ENCODE measurements around the gene PDGFA. TPM values are rescaled to one million over a fixed set of nuclear protein-coding genes. Genes with fewer than 3 reads are reported as not detected.

PDGFA gene
- total RNA-seq, 5 donors from 2014 or later (not counting 1 experiment from before 2014, with no cell fraction given): 0.58 to 0.85 (median 0.74) TPM; not detected in 1

DNA sequence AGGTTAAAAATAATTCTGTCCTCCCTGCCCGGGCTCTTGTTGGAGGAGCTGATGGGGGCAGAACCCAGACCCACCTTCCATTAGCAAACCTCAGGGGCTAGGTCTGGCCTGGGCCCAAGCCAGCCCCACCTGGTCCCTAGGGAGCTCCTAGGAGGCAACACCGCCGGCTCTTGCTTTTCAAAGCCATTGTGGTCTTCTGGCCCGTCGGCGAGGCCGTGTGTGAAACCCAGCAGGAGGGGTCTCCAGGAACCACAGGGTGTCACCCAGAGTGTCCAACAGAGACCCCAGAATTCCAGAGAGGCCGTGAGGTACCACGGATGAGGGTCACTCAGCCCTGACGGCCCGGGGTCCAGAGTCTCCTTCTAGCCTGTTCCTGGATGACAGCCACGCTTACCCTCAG is 16.6 kb upstream of the PDGFA start:
- H3K4me1 Mint-ChIP-seq: no peaks in the 10 kb centered on the region
- no peaks in the 10 kb centered on the region for H3K36me3 ChIP-seq (ENCODE audit: control insufficient read depth in 2 of 2, extremely low read depth in 1 of 2, insufficient read depth in 1 of 2, low read length in 1 of 2)
- peaks cover 0 to 6% of the 10 kb centered on the region in 2 experiments for H3K4me1 ChIP-seq (ENCODE audit: control insufficient read depth in 1 of 2, extremely low read depth in 1 of 2, insufficient read depth in 2 of 2, low read length in 2 of 2)
- H3K27ac ChIP-seq (ENCODE audit: low read length): no peak overlapping the region
- POLR2A ChIA-PET: no interaction called here
- peaks cover 0 to 21% of the 10 kb centered on the region in 2 experiments for H3K27me3 ChIP-seq (replicated peaks in 1 of 2; ENCODE audit: control insufficient read depth in 2 of 2, extremely low read depth in 1 of 2, insufficient read depth in 2 of 2, low read length in 1 of 2)
- no peak for DNase-seq
- H3K9me3 Mint-ChIP-seq: no peaks in the 10 kb centered on the region
- WGBS (ENCODE audit: insufficient coverage): 91% methylated on average over 11 of the region's 12 CpGs
- no peaks in the 10 kb centered on the region for H3K36me3 Mint-ChIP-seq
- H3K9me3 ChIP-seq: no peaks in the 10 kb centered on the region
- H3K4me3 Mint-ChIP-seq: no peak overlapping the region
- no peak for ATAC-seq (replicated peaks in 1 of 4)
- CTCF ChIA-PET: no interaction called here
- no peak overlapping the region for H3K4me3 ChIP-seq (ENCODE audit: control insufficient read depth in 1 of 2, extremely low read depth in 1 of 2, low read length in 1 of 2)
- H3K27me3 Mint-ChIP-seq: peaks cover 3 to 4% of the 10 kb centered on the region in 2 donors
- no peak overlapping the region for H3K27ac Mint-ChIP-seq

DNA sequence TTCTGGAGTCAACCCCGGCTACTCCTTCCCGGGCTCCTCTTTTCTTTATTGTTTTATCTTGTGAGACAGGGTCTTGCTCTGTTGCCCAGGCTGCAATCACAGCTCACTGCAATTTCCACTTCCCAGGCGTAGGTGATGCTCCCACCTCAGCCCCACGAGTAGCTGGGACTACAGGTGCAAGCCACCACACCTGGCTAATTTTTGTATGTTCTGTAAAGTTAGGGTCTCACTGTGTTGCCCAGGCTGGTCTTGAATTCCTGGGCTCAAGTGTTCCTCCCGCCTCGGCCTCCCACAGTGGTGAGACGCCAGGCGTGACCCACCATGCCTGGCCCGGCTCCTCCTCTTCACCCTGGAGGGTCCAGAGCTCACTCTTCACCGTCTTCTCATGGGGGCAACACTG is 15.3 kb upstream of the PDGFA start:
- ChIA-PET CTCF (no interaction called here), POLR2A (no interaction called here)
- H3K27me3 Mint-ChIP-seq: peaks cover 3 to 8% of the 10 kb centered on the region in 2 donors
- no peaks in the 10 kb centered on the region for H3K36me3 Mint-ChIP-seq
- Histone ChIP-seq H3K4me3 (ENCODE audit: control insufficient read depth in 1 of 2, extremely low read depth in 1 of 2, low read length in 1 of 2) (no peak overlapping the region), H3K36me3 (ENCODE audit: control insufficient read depth in 2 of 2, extremely low read depth in 1 of 2, insufficient read depth in 1 of 2, low read length in 1 of 2) (no peaks in the 10 kb centered on the region), H3K27ac (ENCODE audit: low read length) (no peak overlapping the region), H3K9me3 (no peaks in the 10 kb centered on the region), H3K27me3 (replicated peaks in 1 of 2; ENCODE audit: control insufficient read depth in 2 of 2, extremely low read depth in 1 of 2, insufficient read depth in 2 of 2, low read length in 1 of 2) (peaks cover 0 to 28% of the 10 kb centered on the region in 2 experiments), H3K4me1 (ENCODE audit: control insufficient read depth in 1 of 2, extremely low read depth in 1 of 2, insufficient read depth in 2 of 2, low read length in 2 of 2) (peaks cover 0 to 3% of the 10 kb centered on the region in 2 experiments)
- H3K4me1 Mint-ChIP-seq: no peaks in the 10 kb centered on the region
- ATAC-seq (replicated peaks in 1 of 4): no peak
- no peak for DNase-seq
- 94% methylated on average over 7 of the region's 10 CpGs for WGBS (ENCODE audit: insufficient coverage)
- H3K27ac Mint-ChIP-seq: no peak overlapping the region
- H3K4me3 Mint-ChIP-seq: no peak overlapping the region
- H3K9me3 Mint-ChIP-seq: no peaks in the 10 kb centered on the region

- Mint-ChIP-seq H3K36me3 (no peaks in the 10 kb centered on the region), H3K4me1 (no peaks in the 10 kb centered on the region), H3K9me3 (no peaks in the 10 kb centered on the region), H3K4me3 (no peak overlapping the region), H3K27ac (no peak overlapping the region), H3K27me3 (peaks cover 3 to 8% of the 10 kb centered on the region in 2 donors)
- Histone ChIP-seq H3K27ac (ENCODE audit: low read length) (no peak overlapping the region), H3K4me3 (ENCODE audit: control insufficient read depth in 1 of 2, extremely low read depth in 1 of 2, low read length in 1 of 2) (no peak overlapping the region), H3K27me3 (replicated peaks in 1 of 2; ENCODE audit: control insufficient read depth in 2 of 2, extremely low read depth in 1 of 2, insufficient read depth in 2 of 2, low read length in 1 of 2) (peaks cover 0 to 30% of the 10 kb centered on the region in 2 experiments), H3K4me1 (ENCODE audit: control insufficient read depth in 1 of 2, extremely low read depth in 1 of 2, insufficient read depth in 2 of 2, low read length in 2 of 2) (peaks cover 0 to 3% of the 10 kb centered on the region in 2 experiments), H3K36me3 (ENCODE audit: control insufficient read depth in 2 of 2, extremely low read depth in 1 of 2, insufficient read depth in 1 of 2, low read length in 1 of 2) (no peaks in the 10 kb centered on the region), H3K9me3 (no peaks in the 10 kb centered on the region)
- CTCF ChIA-PET: no interaction called here
- 86% methylated on average over 5 of the region's 8 CpGs for whole genome bisulfite sequencing (ENCODE audit: insufficient coverage)
- POLR2A ChIA-PET: no interaction called here
- DNase-seq (no peak), ATAC-seq (replicated peaks in 1 of 4) (no peak)
Observed at GRCh38 chr7:534075-534474, 14.4 kb upstream of the PDGFA start.

DNA sequence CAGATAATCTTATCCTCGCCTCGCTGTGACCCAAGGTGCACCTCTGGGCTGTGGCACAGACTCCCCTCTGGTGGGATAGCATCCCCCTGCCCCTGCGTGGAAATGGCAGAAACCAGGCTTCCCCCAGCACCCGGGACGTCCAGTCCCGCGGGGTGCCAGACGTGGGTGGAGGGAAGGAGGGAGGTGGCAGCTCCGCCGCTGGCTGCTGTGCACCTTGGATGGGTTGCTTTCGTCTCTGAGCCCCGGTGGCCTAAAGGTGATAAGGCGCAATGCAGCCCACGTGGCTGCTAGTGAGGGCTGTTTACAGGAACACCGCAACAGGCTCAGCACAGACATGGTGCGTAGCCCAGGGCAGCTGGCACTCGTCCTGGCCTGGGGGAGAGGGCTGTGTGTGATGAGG is 13.6 kb upstream of the PDGFA start:
- no peak overlapping the region for H3K27ac ChIP-seq (ENCODE audit: low read length)
- Mint-ChIP-seq H3K36me3 (no peaks in the 10 kb centered on the region), H3K4me1 (no peaks in the 10 kb centered on the region), H3K27me3 (peaks cover 3 to 8% of the 10 kb centered on the region in 2 donors), H3K27ac (no peak overlapping the region), H3K4me3 (no peak overlapping the region), H3K9me3 (no peaks in the 10 kb centered on the region)
- ATAC-seq (replicated peaks in 1 of 4) (no peak), DNase-seq (no peak)
- H3K36me3 ChIP-seq (ENCODE audit: control insufficient read depth in 2 of 2, extremely low read depth in 1 of 2, insufficient read depth in 1 of 2, low read length in 1 of 2): no peaks in the 10 kb centered on the region
- POLR2A ChIA-PET: no interaction called here
- no peaks in the 10 kb centered on the region for H3K9me3 ChIP-seq
- peaks cover 0 to 30% of the 10 kb centered on the region in 2 experiments for H3K27me3 ChIP-seq (replicated peaks in 1 of 2; ENCODE audit: control insufficient read depth in 2 of 2, extremely low read depth in 1 of 2, insufficient read depth in 2 of 2, low read length in 1 of 2)
- no peak overlapping the region for H3K4me3 ChIP-seq (ENCODE audit: control insufficient read depth in 1 of 2, extremely low read depth in 1 of 2, low read length in 1 of 2)
- CTCF ChIA-PET: no interaction called here
- WGBS (ENCODE audit: insufficient coverage): 72% methylated on average over 16 of the region's 17 CpGs
- peaks cover 0 to 3% of the 10 kb centered on the region in 2 experiments for H3K4me1 ChIP-seq (ENCODE audit: control insufficient read depth in 1 of 2, extremely low read depth in 1 of 2, insufficient read depth in 2 of 2, low read length in 2 of 2)

DNA sequence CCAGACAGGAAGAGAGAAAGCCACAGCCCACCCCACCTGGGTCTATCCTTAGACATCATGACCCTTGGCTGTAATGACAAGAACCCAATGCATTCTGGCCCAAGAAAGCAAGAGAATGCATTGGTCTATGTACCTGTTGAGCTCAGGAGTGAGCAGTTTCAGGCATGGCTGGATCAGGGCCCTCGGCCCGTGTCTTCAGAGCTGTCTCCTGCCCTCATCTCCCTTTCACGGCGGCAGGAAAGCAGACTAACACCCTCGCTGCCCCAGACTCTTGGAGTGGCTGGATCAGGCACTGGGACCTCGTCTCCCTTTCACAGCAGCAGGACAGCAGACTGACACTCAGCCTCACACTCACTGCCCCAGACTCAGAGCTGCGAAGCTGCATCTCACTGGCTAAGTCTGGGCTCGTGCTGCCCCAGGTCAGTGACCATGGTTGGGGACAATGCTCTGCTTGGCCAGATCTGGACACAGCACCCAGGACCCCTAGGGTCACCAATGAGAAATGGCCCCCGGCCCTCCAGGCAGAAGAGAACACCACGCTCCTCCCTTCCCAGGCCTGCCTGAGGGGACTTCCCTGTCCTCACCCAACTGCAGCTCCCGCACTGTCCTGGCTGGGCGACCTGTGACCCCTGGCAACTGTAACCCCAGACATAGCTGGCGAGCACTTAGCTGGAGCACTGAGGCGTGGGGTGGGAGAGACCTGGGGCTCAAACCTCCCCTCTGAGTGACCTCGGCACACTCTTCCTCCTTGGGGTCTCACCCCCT is 12.9 kb upstream of the PDGFA start:
- H3K27me3 Mint-ChIP-seq: peaks cover 3 to 8% of the 10 kb centered on the region in 2 donors
- Histone ChIP-seq H3K36me3 (ENCODE audit: control insufficient read depth in 2 of 2, extremely low read depth in 1 of 2, insufficient read depth in 1 of 2, low read length in 1 of 2) (no peaks in the 10 kb centered on the region), H3K27ac (ENCODE audit: low read length) (no peak overlapping the region), H3K4me3 (ENCODE audit: control insufficient read depth in 1 of 2, extremely low read depth in 1 of 2, low read length in 1 of 2) (no peak overlapping the region), H3K9me3 (no peaks in the 10 kb centered on the region), H3K27me3 (replicated peaks in 1 of 2; ENCODE audit: control insufficient read depth in 2 of 2, extremely low read depth in 1 of 2, insufficient read depth in 2 of 2, low read length in 1 of 2) (peaks cover 0 to 30% of the 10 kb centered on the region in 2 experiments), H3K4me1 (ENCODE audit: control insufficient read depth in 1 of 2, extremely low read depth in 1 of 2, insufficient read depth in 2 of 2, low read length in 2 of 2) (peaks cover 0 to 3% of the 10 kb centered on the region in 2 experiments)
- no peaks in the 10 kb centered on the region for H3K36me3 Mint-ChIP-seq
- H3K4me1 Mint-ChIP-seq: no peaks in the 10 kb centered on the region
- H3K4me3 Mint-ChIP-seq: no peak overlapping the region
- DNase-seq (no peak), ATAC-seq (replicated peaks in 1 of 4) (no peak)
- WGBS (ENCODE audit: insufficient coverage): 85% methylated on average over 11 of the region's 15 CpGs
- ChIA-PET CTCF (no interaction called here), POLR2A (no interaction called here)
- no peaks in the 10 kb centered on the region for H3K9me3 Mint-ChIP-seq
- H3K27ac Mint-ChIP-seq: no peak overlapping the region

- H3K4me3 Mint-ChIP-seq: no peak overlapping the region
- no peak overlapping the region for H3K27ac Mint-ChIP-seq
- Histone ChIP-seq H3K4me1 (ENCODE audit: control insufficient read depth in 1 of 2, extremely low read depth in 1 of 2, insufficient read depth in 2 of 2, low read length in 2 of 2) (peaks cover 0 to 3% of the 10 kb centered on the region in 2 experiments), H3K27me3 (replicated peaks in 1 of 2; ENCODE audit: control insufficient read depth in 2 of 2, extremely low read depth in 1 of 2, insufficient read depth in 2 of 2, low read length in 1 of 2) (peaks cover 0 to 30% of the 10 kb centered on the region in 2 experiments), H3K4me3 (ENCODE audit: control insufficient read depth in 1 of 2, extremely low read depth in 1 of 2, low read length in 1 of 2) (no peak overlapping the region), H3K9me3 (no peaks in the 10 kb centered on the region), H3K36me3 (ENCODE audit: control insufficient read depth in 2 of 2, extremely low read depth in 1 of 2, insufficient read depth in 1 of 2, low read length in 1 of 2) (no peaks in the 10 kb centered on the region), H3K27ac (ENCODE audit: low read length) (no peak overlapping the region)
- CTCF ChIA-PET: no interaction called here
- DNase-seq: no peak
- 28% methylated on average over 9 of the region's 10 CpGs for WGBS (ENCODE audit: insufficient coverage)
- peak in 1 of 4 experiments; percentile 14 for ATAC-seq (replicated peaks in 1 of 4)
- no peaks in the 10 kb centered on the region for H3K36me3 Mint-ChIP-seq
- peaks cover 3 to 8% of the 10 kb centered on the region in 2 donors for H3K27me3 Mint-ChIP-seq
- no peaks in the 10 kb centered on the region for H3K9me3 Mint-ChIP-seq
- POLR2A ChIA-PET: no interaction called here
- no peaks in the 10 kb centered on the region for H3K4me1 Mint-ChIP-seq
Observed at GRCh38 chr7:531777-532176, 12.1 kb upstream of the PDGFA start.
